Endothelial cell of umbilical vein (primary cell): ENCODE measurements around the gene CACNG5. TPM values are rescaled to one million over a fixed set of nuclear protein-coding genes. Genes with fewer than 3 reads are reported as not detected.

Experiments
- BruUV-seq: library from RNA; stranded (reverse); fragments of 400-500 nt; replicated peaks from 2 replicates; lab custom pipeline; 2021; lab: Mats Ljungman, UMichigan
- CTCF ChIA-PET: fragments of 300-600, 350-600 bp; sonication (Branson Sonifier 250); formaldehyde crosslinking; loops from one replicate; lab custom pipeline; 2021; ENCODE audit warnings: antibody characterized with exemption, inconsistent platforms; lab: Charles Lee
- POLR2A ChIA-PET: fragments of 300-600, 350-600 bp; sonication (Branson Sonifier 250); formaldehyde crosslinking; loops from one replicate; lab custom pipeline; 2021; ENCODE audit warnings: antibody characterized with exemption, inconsistent platforms; lab: Charles Lee
- DNase-seq: peaks from one replicate; pipeline ENCODE4 v3.0.0-alpha.2; 2011; ENCODE audit warnings: low read depth, low spot score
- FAIRE-seq: peaks from 2 replicates; lab custom pipeline; 2011; peaks lifted over from hg19 to GRCh38; lab: Jason Lieb, UNC
- H2AFZ ChIP-seq: 2 replicates; pipeline ENCODE4 v1.6.0; 2012; ENCODE audit warnings: low read depth, low read length, control low read depth, inconsistent platforms
- H3K27ac ChIP-seq: 2 replicates; pipeline ENCODE4 v1.5.1; 2011; ENCODE audit warnings: low read depth, mild to moderate bottlenecking, control low read depth, low read length, moderate library complexity; ENCODE audit not compliant: insufficient read depth
- H3K27me3 ChIP-seq, 2 experiments: 2 replicates each; pipeline versions ENCODE4 v1.6.0 to v1.6.1; 2011; ENCODE audit warnings: low read length in 2 of 2, mixed read lengths in 1 of 2; ENCODE audit not compliant: control insufficient read depth in 2 of 2, insufficient read depth in 2 of 2
- H3K36me3 ChIP-seq, 2 experiments: 2 replicates in 1 of 2; 3 replicates in 1 of 2; pipeline ENCODE4 v1.5.1; 2011; ENCODE audit warnings: low read length in 2 of 2, mild to moderate bottlenecking in 1 of 2, moderate library complexity in 1 of 2; ENCODE audit not compliant: control insufficient read depth in 2 of 2, insufficient read depth in 2 of 2; ENCODE audit errors: extremely low read depth in 1 of 2
- H3K4me1 ChIP-seq: 3 replicates; pipeline ENCODE4 v1.5.1; 2011; ENCODE audit warnings: mild to moderate bottlenecking, low read length; ENCODE audit not compliant: control insufficient read depth, insufficient read depth; ENCODE audit errors: extremely low read depth
- H3K4me2 ChIP-seq: 2 replicates; pipeline ENCODE4 v1.6.1; 2011; ENCODE audit warnings: low read length, control low read depth, mixed read lengths; ENCODE audit not compliant: insufficient read depth
- H3K4me3 ChIP-seq, 3 experiments: fragments of 200-600 bp in 1 of 3; sonication (generic), shearing (Covaris generic) in 1 of 3; replicated peaks in 1 of 3; 2 replicates each; pipeline ENCODE4 v1.5.1; 2011 to 2016; ENCODE audit warnings: control low read depth in 3 of 3, low read length in 3 of 3, mild to moderate bottlenecking in 2 of 3, inconsistent platforms in 1 of 3, low read depth in 1 of 3, moderate library complexity in 1 of 3; ENCODE audit not compliant: insufficient read depth in 1 of 3
- H3K79me2 ChIP-seq: 2 replicates; pipeline ENCODE4 v1.6.0; 2012; ENCODE audit warnings: low read length, inconsistent platforms; ENCODE audit not compliant: control insufficient read depth, insufficient read depth
- H3K9ac ChIP-seq: replicated peaks from 2 replicates; pipeline ENCODE3; 2011; ENCODE audit warnings: low read length, control low read depth; ENCODE audit not compliant: insufficient read depth; ENCODE audit errors: extremely low read depth
- H3K9me1 ChIP-seq: replicated peaks from 3 replicates; pipeline ENCODE4 v1.6.0; 2011; ENCODE audit warnings: mild to moderate bottlenecking, low read length; ENCODE audit not compliant: control insufficient read depth, insufficient read depth; ENCODE audit errors: extremely low read depth
- H3K9me3 ChIP-seq: replicated peaks from 2 replicates; pipeline ENCODE4 v1.5.1; 2012; ENCODE audit warnings: low read length, inconsistent platforms; ENCODE audit not compliant: control insufficient read depth, insufficient read depth
- H4K20me1 ChIP-seq: replicated peaks from 2 replicates; pipeline ENCODE3; 2011; ENCODE audit warnings: mild to moderate bottlenecking, low read length; ENCODE audit not compliant: control insufficient read depth, insufficient read depth; ENCODE audit errors: extremely low read depth
- EZH2 ChIP-seq: IDR thresholded peaks from 2 replicates; pipeline ENCODE4 v1.6.1; 2012; ENCODE audit warnings: borderline replicate concordance, low read depth, mild to moderate bottlenecking, moderate library complexity, low read length, inconsistent platforms; ENCODE audit not compliant: severe bottlenecking
- FOS ChIP-seq: IDR thresholded peaks from 2 replicates; pipeline ENCODE4 v1.6.1; 2011; ENCODE audit warnings: mild to moderate bottlenecking, low read length, moderate library complexity, borderline replicate concordance; ENCODE audit not compliant: insufficient read depth
- GATA2 ChIP-seq: IDR thresholded peaks from 2 replicates; pipeline ENCODE4 v1.7.0; 2011; ENCODE audit warnings: low read depth, mild to moderate bottlenecking, moderate library complexity, mixed read lengths, low read length; ENCODE audit not compliant: insufficient read length, insufficient read depth
- JUN ChIP-seq: IDR thresholded peaks from 2 replicates; pipeline ENCODE4 v1.6.1; 2011; ENCODE audit warnings: borderline replicate concordance, low read depth; ENCODE audit not compliant: insufficient read length, insufficient read depth
- MAX ChIP-seq: IDR thresholded peaks from 2 replicates; pipeline ENCODE4 v1.6.1; 2011; ENCODE audit not compliant: insufficient read depth, insufficient read length
- MYC ChIP-seq: IDR thresholded peaks from one replicate; pipeline ENCODE4 v1.6.1; 2011; ENCODE audit warnings: mild to moderate bottlenecking, low read depth, low read length
- POLR2A ChIP-seq: IDR thresholded peaks from 2 replicates; pipeline ENCODE4 v1.6.1; 2012; ENCODE audit warnings: low read depth, mild to moderate bottlenecking, control low read depth, low read length
- POLR2AphosphoS5 ChIP-seq: IDR thresholded peaks from 2 replicates; pipeline ENCODE4 v1.6.1; 2012; ENCODE audit warnings: low read depth, mild to moderate bottlenecking, control low read depth, low read length, moderate library complexity; ENCODE audit not compliant: insufficient read depth
- dilution Hi-C: fragments of 300-500 bp; cut with MboI; formaldehyde crosslinking; loops from one replicate; pipeline ENCODE4 v1.15.0; 2019; ENCODE audit warnings: low sequenced_read_pairs; ENCODE audit not compliant: extremely low pct_ligation_motif_present
- intact Hi-C: fragments of 100-400 bp; cut with micrococcal nuclease; formaldehyde crosslinking; loops from one replicate; pipeline ENCODE4 v1.10.0; 2022
- polyA plus RNA-seq, 4 experiments: library from polyadenylated mRNA; depleted of rRNA in 3 of 4; stranded (reverse) in 3 of 4; unstranded in 1 of 4; fragments of >200 nt; gene quantifications; 2 replicates each; pipeline versions ENCODE4 v1.2.1 to v1.2.3, GENCODE V29; 2011 to 2012; ENCODE audit warnings: missing spikeins in 1 of 4
- total RNA-seq: library from RNA; stranded (reverse); gene quantifications from 2 replicates; pipeline ENCODE4 v1.2.3, GENCODE V29; 2021
- TF ChIP-seq, protein P1 (sequence below), 2 donors: IDR thresholded peaks; 1 replicate in 1 of 2; 2 replicates in 1 of 2; pipeline ENCODE4 v1.5.1; 2011; ENCODE audit warnings: low read length in 2 of 2, mild to moderate bottlenecking in 2 of 2, moderate library complexity in 2 of 2, control low read depth in 1 of 2, inconsistent platforms in 1 of 2, low read depth in 1 of 2; ENCODE audit not compliant: insufficient read depth in 1 of 2; ENCODE audit errors: extremely low read depth in 1 of 2

Gene CACNG5
- total and polyA plus RNA-seq, 2 donors (not counting 3 experiments of a cell fraction or from before 2014, with no cell fraction given): not detected

GRCh38 chr17:66929591-66929990, 94.7 kb downstream of the CACNG5 start:
- TF ChIP-seq MAX (no peak), POLR2AphosphoS5 (no peak), POLR2A (no peak), GATA2 (no peak), EZH2 (no peak), MYC (no peak), FOS (no peak), JUN (no peak)
- TF ChIP-seq, protein P1, sequence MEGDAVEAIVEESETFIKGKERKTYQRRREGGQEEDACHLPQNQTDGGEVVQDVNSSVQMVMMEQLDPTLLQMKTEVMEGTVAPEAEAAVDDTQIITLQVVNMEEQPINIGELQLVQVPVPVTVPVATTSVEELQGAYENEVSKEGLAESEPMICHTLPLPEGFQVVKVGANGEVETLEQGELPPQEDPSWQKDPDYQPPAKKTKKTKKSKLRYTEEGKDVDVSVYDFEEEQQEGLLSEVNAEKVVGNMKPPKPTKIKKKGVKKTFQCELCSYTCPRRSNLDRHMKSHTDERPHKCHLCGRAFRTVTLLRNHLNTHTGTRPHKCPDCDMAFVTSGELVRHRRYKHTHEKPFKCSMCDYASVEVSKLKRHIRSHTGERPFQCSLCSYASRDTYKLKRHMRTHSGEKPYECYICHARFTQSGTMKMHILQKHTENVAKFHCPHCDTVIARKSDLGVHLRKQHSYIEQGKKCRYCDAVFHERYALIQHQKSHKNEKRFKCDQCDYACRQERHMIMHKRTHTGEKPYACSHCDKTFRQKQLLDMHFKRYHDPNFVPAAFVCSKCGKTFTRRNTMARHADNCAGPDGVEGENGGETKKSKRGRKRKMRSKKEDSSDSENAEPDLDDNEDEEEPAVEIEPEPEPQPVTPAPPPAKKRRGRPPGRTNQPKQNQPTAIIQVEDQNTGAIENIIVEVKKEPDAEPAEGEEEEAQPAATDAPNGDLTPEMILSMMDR (IDR thresholded peaks at IDR 0.05; ENCODE audit: extremely low read depth in 1 of 2, insufficient read depth in 1 of 2, low read depth in 1 of 2, low read length in 2 of 2): no peak
- DNase-seq (no peak), FAIRE-seq (no peak)
- no peak overlapping the region for H2AFZ ChIP-seq
- H3K9me1 ChIP-seq: no peaks in the 10 kb centered on the region
- ChIA-PET POLR2A (no interaction called here), CTCF (interaction anchor here (1.0 kb wide), 1 partner anchor 9 kb away, joined by 4 read pairs; no protein-coding TSS in a partner anchor)
- no peak overlapping the region for H3K9ac ChIP-seq
- no peak overlapping the region for H3K27ac ChIP-seq
- dilution Hi-C loops (no loop called here), intact Hi-C loops (no loop called here)
- H3K9me3 ChIP-seq: no peaks in the 10 kb centered on the region
- no peaks in the 10 kb centered on the region for H3K36me3 ChIP-seq
- H3K4me3 ChIP-seq: no peak overlapping the region
- H3K4me2 ChIP-seq: no peak overlapping the region
- H4K20me1 ChIP-seq: no peaks in the 10 kb centered on the region
- peaks cover 3 to 9% of the 10 kb centered on the region in 2 experiments for H3K27me3 ChIP-seq
- no peaks in the 10 kb centered on the region for H3K79me2 ChIP-seq
- H3K4me1 ChIP-seq: no peaks in the 10 kb centered on the region
- BruUV-seq: no TSS peak
